ENCODE measurements around the gene RAB7B. TPM values are rescaled to one million over a fixed set of nuclear protein-coding genes. Genes with fewer than 3 reads are reported as not detected.

RAB7B gene
- total RNA-seq, 1 donor from 2014 or later: 10.7 TPM

DNA sequence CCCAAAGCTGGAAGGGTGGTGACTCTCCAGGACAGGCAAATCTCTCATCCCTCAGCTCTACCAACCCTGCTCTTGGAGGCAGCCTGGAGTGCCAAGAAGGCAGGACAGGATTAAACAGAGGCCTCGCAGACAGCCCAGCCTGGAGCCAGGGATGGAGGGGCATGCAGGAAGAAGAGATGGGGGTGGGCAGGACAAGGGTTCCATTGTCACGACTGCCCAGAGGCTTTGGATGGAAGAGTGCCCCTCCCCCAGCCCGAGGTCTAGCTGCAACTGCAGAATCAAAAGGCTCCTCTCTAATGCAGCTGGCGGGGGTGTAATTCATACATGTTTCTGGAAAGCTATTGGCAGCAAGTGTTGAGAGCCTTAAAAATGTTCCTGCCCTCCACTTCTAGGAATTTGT lies 8.8 kb downstream of the RAB7B start:
- DNase-seq: peak; percentile 86

DNA sequence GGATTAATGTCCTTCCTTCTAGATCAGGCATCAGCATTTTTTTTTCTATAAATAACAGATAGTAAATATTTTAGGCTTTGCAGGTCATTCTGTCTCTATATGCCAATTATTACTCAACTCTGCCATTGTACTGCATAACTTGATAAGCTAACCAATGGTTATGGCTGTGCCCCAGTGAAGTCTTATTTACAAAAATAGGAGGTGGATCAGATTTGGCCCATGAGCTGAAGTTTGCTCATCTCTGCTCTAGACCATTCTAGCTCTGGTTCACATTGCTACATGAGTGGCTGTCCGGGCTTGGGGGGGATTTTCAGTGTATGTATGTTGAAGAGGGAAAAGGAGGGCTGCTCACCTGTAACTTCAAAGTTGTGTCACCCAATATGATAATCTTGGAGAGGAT lies 10.1 kb downstream of the RAB7B start:
- no peak for DNase-seq

DNA sequence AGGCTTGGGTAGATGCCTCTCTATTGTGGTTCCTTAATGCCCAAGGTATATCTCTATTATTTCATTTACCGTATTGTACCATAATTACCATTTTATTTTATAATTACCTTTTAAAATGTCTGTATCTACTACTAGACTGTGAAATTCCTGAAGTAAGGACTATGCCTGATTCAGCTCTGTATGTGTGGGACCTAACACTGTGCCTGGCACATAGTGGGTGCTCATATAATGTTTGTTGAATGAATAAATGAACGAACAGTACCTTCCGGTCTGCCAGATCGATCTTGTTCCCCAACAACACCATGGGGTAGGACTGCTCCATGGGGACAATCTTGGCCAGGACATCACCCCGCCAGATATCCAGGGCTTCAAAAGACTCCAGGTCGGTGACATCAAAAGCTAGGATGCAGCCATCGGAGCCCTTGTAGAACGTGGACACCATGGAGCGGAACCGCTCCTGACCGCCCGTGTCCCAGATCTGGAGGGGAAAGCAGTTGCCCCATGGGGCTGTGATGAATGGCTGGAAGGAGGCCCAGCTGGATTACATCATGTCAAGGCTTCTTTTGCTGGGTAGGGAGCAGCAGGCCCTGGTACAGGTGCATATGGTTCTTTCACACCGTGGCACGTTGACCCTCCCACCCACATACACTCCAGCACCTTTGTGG lies 10.8 kb downstream of the RAB7B start:
- DNase-seq: no peak

DNA sequence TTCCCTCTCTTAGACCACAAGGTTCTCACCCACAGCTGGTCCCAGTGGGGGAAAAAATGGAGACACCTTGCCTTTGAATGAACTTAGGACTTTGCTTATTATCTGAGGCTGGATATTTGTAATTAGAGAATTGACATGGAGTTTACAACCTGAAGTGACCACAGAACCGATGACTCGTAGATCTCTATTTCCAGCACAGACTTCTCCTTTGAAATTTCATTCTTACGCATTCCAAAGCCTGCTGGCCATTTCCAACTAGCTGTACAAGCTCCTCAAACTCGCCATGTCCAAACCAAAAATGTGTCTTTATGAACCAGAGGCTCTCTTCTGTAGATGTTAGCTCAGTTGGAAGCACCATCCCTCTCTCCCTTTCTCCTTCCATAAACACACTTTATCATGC lies 12.0 kb downstream of the RAB7B start:
- DNase-seq: no peak

DNA sequence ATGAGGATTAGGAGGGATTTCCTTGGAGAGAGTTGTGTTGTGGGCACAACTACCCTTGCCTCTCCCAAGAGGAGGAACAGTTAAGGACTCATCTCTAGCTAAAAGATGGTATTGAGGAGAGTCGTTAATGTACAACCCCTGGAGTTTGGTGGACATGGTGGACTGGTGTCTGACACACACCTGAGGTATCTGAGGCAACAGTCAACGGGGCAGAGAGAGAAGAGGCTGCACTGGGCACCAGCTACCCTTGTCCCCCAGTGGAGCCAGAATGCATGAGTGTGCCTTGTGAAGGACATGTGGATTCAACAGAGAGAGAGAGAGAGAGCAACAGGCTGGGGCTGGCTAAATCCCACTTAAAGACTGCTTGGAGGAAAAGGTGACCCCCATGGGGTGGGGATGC lies 13.0 kb downstream of the RAB7B start:
- no peak for DNase-seq

DNA sequence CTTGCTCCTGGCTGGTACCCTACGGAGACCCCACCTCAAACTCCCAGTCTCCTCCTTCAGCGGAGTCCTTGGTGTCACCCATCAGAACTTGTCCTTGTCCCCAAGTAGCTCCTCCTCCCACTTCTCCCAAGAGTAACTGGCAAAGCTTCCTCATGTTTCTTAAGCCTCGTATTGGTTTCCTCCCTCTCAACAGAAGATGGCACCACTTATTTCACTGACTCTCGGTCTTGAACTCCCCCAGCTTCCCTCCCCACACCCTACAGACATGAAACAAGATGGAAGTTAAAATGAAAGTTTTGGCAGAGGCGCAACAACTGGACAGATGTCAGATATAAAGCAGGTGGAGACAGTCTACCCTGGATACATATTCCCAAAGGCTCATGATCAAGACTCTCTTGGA lies 13.4 kb downstream of the RAB7B start:
- DNase-seq: no peak

DNA sequence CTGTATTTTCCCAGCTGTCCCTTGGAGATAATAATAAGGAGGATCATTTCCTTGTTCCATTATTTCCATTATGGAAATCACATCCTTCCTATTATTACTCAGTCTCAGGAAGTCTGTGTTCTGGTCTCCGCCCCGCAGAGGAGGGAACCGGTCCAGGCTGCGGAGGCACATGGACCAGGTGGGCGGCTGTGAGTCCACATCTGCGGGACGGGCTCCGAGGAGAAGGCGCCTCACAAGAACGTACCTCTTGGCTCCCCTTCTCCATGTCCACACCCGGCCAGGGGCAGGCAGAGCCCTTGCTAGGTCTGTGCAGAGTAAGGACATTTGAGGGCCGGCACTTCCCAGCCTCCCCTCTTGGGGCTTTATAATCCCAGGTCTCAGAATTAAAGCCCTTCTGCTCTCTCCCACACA lies 14.6 kb downstream of the RAB7B start:
- no peak for DNase-seq

DNA sequence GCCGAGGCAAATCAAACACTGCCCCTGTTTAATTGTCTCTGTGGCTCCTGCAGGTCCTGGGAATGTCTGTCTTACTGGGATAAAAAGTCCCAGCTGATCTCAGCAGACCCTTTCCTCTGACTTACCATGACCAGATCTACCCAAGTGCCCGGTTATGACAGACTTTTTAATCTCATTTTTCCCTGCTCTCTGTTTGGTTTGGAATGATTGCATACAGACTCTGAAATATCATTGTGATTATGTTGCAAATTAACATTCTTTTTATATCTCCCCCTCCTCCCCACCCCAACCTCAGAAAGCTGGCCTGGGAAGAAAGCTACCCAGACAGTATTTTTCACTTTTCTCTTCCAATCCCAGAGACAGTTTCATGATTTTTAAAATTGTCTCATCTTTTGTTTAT lies 16.3 kb downstream of the RAB7B start:
- no peak for DNase-seq

DNA sequence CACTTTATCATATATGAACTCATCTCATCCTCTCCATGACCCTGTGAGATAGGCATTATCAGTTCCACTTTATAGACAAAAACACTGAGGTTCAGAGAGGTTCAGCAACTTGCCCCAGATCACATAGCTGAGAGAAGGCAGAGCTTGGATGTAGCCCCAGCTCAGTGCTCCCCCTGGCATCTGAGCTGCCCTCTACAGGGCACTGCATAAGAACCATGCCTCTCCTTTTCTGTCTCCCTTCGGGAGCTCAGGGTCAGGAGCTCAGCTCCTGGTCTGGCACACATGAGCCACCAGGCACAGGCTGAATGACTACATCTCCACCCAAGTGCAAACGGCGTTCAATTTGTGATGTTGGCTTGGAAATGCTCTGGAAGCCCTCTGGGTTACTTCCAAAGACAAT lies 16.9 kb downstream of the RAB7B start:
- no peak for DNase-seq

DNA sequence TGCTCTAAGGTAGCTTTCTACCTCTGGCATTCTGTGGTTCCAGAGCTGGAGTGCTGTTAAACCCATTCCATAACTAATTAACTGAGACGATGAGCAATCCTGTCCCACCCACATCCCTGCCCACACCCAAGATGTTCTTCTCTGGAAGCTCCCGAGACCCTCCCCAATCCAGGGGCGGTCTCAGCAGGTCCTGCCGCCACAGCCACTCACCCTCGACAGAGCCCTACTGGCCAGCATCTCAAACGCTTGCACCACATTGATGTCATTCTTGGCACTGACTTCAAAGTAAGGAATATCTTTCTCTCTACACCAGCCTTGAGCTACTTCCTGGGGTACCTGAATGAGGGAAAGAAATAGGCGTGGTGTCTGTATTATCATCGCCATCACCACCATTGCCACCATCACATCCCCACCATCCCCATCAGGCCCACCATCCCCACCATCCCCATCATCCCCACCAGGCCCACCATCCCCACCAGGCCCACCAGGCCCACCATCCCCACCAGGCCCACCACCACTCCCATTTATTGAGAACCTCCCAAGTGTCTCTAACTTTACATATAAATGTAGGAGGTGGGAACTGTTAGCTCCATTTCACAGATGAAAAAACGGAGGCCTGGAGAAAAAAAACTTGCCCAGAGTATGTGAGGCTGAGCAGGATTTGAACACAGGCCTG lies 17.7 kb downstream of the RAB7B start:
- DNase-seq: no peak

DNA sequence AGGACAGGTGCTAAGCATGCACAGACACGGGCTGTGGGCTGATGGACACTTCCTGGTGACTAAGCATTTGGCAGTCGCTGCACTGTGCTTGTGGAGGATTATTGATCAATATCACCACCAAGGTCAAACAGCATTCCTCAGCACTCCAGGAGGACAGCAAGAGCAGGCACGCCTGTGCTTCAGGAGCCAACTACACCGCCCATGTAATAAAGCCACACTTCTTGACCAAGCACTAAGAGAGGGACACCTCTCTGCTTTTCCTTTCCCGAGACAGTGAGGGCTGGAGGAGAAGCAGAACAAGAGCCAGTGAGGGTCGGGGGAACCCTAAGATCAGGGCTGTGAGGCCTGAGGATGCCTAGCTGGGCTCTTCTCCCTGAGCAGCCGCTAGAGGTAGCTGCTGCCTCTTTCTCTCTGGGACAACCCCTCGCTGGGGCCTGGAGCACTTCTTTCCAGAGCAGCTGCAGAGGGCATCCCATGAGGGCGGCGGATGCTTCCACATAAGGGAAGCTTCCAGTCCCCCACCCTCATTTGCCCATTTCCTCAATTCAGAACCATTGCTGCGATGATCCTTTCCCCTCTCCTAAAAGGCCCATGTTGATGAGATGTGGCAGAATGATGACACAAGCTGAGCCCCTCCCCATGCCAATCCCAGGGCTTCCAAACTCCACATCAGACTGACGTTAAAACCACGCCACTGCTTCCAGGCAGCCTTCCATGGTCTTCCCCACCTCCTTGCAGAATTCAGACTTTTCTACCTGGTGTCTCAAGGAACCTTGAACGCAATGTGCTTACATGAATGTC lies 19.1 kb downstream of the RAB7B start:
- DNase-seq: peak; percentile 91

DNA sequence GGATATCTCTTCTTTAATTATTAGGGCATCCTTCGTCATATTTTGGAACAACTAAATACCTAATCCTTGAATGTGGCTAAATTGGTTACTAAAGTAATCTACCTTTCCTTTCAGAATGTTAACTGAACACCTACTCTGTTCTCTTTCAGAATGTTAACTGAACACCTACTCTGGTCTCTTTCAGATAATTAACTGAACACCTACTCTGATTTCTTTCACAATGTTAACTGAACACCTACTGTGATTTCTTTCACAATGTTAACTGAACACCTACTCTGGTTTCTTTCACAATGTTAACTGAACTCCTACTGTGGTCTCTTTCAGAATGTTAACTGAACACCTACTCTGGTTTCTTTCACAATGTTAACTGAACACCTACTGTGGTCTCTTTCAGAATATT lies 21.9 kb downstream of the RAB7B start:
- DNase-seq: no peak

DNA sequence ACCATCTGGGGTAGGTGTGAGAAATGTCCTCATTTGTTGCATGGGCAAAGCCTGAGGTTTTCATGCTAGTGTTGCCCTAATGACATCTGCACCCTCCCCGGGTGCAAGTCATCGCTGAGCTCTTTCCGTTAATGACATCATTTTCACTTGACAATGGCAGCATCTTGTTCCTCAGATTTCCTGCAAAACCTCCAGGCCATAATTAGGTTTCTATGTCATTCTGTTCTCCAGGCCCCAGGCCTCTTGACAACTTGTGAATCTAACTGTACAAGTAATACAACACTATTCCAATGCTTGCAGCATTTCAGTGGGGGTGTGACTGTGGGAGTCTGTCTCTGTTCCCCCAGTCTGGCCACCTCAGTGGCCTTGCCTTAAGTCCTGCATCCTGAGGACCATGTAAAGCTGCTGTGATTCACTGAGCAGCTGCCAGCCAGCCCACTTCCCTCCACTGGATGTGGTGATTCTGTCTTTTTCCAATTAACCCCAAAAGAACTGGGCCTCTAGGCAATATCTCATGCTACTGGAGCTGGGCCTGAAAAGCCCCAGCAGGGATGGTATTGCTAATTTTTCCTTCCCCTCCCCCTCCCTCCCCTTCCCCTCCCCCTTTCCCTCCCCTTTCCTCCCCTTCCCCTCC lies 22.8 kb downstream of the RAB7B start:
- DNase-seq: no peak

DNA sequence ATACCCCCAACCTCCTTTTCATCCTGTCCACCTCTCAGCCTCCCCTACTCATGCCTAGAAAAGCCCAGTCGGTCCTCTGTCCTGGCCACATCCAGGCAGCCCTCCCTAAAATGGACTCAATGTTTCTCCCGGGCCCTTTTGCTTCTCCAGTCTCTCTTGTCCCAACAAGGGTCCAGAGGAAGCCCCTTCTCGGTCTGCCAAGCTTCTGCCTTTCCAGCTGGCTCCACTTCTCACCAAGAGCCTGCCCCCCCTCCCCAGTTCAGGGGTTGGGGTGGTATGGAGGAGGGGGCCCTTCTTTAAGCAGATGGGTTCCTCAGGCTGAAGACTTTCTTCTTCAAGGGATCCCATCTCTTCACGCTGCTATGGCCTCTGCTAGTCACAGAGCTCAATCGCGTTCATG lies 23.9 kb downstream of the RAB7B start:
- no peak for DNase-seq

DNA sequence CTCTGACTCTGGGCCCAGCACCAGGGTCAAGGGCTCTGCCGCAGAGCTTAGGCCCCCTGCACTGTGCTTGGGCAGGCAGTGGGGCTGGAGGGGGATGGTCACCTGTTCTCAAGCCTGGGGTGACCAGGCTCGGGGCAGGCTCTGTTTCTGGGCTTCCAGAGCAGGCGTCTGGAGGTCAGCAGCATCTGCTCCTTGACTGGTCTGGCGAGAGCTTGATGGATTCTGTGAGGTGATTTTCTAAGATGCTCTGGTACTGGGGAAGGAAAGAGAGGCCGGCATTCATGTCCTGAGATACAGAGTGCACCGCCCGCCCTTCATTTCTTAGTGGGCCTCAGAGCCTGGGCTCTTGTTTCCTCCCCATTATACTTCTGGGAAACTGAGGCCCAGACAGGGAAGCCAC lies 24.5 kb downstream of the RAB7B start:
- no peak for DNase-seq

DNA sequence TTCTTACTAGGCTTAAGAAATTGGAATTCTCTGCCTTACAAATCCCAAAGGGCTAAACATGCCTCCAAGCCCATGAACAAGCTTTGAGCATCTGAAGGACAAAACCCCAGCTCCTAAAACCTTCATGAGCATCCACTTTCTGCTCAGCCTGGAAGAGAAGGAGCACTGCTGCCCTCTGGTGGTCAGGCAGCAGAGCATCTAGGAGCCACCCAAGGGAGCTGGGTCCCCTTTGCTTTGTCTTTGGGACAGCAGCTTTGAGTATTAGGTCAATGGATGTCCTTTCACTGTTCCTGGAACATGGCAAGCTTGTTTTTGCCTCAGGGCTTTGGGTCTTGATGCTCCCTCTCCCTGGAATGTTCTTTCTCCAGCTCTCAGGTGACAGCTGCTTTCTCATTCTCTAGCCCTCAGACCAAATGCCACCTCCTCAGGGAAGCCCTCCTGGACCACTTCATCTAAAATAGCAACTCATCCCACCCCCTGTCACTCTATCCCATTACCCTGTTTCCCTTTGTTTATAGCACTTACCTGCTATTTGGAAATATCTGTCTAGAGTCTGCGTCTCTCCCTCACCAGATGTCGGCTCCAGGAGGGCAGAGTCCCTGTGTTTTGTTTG lies 25.7 kb downstream of the RAB7B start:
- DNase-seq: peak; percentile 89

DNA sequence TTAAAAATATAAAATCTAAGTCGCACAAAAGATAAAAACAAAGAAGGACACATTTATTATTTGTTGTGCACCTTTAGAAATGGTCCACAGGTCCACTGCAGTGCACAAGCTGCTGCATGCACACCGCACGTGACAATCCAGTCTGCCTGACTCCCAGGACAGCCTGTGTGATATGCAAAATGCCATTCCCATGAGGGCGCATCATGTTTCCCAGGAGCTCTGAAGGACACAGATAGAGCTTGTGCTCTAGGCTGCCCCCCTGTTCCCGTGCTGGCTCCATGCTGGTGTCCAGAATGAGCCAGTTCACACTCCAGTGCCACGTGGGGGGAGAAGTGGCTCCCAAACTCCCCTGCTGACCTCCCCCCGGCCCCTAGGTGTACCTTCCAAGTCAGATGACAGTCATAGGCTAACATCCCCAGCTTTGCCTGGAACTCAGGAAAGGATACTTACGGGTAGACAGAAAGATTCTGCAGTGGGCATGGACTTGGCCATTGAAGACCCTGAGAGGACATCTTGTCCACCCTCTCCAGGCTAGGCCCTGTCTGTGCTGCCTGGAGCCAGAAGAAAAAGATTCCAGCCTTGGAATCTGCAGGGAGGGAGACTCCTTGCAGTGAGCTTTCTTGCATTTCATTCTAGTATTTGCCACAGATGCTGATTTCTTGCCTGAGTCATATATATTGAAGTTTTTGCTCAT lies 26.3 kb downstream of the RAB7B start:
- peak; percentile 55 for DNase-seq

DNA sequence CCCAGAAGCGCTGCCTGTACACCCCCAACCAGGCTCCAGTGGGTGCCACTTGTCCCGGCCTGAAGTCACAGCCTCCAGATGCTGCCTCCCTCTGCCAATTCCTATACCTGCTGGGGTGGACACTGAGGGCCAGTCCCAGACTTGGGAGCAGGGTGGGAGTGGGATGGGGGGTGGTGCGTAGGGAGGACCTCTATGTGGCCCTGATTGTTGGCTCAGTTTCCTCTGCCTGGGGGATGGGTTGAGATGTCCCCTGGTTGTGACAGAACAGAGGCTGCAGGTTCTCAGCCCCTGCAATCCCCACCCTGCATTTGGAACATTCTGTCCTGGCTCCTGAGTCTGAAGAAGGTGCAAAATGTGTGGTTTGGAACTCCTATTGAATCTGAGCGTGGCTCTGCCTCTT lies 27.2 kb downstream of the RAB7B start:
- no peak for DNase-seq

DNA sequence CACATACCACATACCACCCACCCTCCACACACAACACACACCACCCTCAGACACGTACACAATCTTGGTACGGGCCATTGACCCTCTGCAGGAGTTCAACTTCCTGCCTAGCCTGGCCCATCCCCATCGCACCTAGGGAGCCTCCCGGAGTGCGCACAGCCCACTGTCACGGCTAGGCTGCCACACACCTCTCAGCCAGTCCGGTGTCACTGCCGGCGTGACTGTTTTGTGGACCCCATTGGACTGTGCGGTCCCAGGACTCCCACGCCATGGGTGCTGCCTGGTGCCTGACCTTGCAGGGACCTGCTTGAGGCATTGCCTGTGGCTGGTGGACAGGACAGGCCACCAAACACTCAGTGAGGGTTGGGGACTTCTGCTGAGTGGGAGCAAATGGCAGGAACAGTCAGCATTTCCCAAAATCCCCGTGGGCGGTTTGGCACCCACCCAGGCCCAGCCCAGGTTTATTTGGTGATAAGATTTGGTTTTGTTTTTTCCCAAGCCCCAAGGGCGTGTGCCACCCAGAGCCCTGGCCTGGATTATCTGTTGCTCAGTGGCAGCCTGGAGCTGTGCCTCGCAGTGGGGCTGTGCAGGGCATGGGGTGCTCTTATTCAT lies 27.7 kb downstream of the RAB7B start:
- no peak for DNase-seq

DNA sequence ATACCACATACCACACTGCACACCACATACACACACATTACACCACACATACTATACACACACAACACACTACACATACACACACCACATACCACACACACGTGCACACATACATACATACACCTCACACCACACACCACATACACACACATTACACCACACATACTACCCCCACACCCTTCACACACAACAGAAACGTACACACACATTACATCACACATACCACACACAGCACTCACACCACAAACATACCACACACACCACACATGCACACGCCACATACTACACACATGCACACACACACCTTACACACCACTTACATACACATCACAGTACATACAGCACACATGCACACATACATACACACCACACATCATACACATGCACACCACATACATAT lies 28.5 kb downstream of the RAB7B start:
- no peak for DNase-seq
